Measurements from ENCODE around the gene CNTNAP5.

- TF ChIP-seq CTCF (IDR thresholded peaks at IDR 0.05; ENCODE audit: control extremely low read depth in 1 of 3, insufficient read depth in 1 of 3, low read depth in 1 of 3, low read length in 3 of 3) (no peak), RAD21 (IDR thresholded peaks at IDR 0.05 in 1 of 2, conservative IDR thresholded peaks at IDR 0.05 in 1 of 2; ENCODE audit: low read depth in 2 of 2, low read length in 2 of 2) (no peak), SIN3A (conservative IDR thresholded peaks at IDR 0.05 in 1 of 2, IDR thresholded peaks at IDR 0.05 in 1 of 2; ENCODE audit: low read depth in 1 of 2, low read length in 2 of 2) (no peak), EZH2 (IDR thresholded peaks at IDR 0.05; ENCODE audit: low read depth, low read length, severe bottlenecking) (no peak), NRF1 (IDR thresholded peaks at IDR 0.05; ENCODE audit: low read depth, low read length) (no peak), POU5F1 (IDR thresholded peaks at IDR 0.05; ENCODE audit: low read depth, low read length) (no peak)
Observed at GRCh38 chr2:124774781-124775180, 749.7 kb downstream of the CNTNAP5 start.

Measured in H1 (cell line).